Peyer's patch (tissue), 4 donors: ENCODE results near the gene MED13.

Experiments used
- POLR2A ChIP-seq, 2 donors: fragments of 450-650 bp; IDR thresholded peaks; one replicate each; pipeline ENCODE4 v1.5.1; 2017; ENCODE audit warnings: antibody characterized with exemption in 2 of 2, mild to moderate bottlenecking in 2 of 2, moderate library complexity in 2 of 2
- TF ChIP-seq, protein P1 (sequence below), 6 experiments: fragments of 450-650 bp in 4 of 6; fragments of 200-600 bp in 2 of 6; sonication (generic) in 1 of 6; IDR thresholded peaks; one replicate each; pipeline ENCODE4 v1.5.1; 2017 to 2019; ENCODE audit warnings: antibody characterized with exemption in 6 of 6, mild to moderate bottlenecking in 3 of 6, moderate library complexity in 1 of 6

DNA sequence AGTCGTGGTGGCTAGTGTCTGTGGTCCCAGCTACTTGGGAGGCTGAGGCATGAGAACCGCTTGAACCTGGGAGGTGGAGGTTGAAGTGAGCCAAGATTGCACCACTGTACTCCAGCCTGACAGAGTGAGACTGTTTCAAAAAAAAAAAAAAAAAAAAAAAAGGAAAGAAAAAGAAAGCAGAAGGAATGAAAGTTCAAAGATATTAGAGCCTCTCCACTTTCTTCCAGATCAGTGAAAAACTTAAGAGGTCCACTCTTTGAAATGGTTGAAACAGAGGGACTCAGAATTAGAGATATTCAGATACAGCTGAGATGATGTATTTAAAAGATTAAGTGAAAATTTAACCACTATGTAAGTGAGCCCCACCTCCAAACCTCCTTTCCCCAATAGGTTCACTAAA is 16.8 kb downstream of the MED13 start:
- TF ChIP-seq, protein P1, sequence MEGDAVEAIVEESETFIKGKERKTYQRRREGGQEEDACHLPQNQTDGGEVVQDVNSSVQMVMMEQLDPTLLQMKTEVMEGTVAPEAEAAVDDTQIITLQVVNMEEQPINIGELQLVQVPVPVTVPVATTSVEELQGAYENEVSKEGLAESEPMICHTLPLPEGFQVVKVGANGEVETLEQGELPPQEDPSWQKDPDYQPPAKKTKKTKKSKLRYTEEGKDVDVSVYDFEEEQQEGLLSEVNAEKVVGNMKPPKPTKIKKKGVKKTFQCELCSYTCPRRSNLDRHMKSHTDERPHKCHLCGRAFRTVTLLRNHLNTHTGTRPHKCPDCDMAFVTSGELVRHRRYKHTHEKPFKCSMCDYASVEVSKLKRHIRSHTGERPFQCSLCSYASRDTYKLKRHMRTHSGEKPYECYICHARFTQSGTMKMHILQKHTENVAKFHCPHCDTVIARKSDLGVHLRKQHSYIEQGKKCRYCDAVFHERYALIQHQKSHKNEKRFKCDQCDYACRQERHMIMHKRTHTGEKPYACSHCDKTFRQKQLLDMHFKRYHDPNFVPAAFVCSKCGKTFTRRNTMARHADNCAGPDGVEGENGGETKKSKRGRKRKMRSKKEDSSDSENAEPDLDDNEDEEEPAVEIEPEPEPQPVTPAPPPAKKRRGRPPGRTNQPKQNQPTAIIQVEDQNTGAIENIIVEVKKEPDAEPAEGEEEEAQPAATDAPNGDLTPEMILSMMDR (IDR thresholded peaks at IDR 0.05): no peak
- TF ChIP-seq POLR2A (IDR thresholded peaks at IDR 0.05): no peak
